Neural progenitor cell (in vitro differentiated cells): ENCODE results near the gene C19orf12. TPM values are rescaled to one million over a fixed set of nuclear protein-coding genes. Genes with fewer than 3 reads are reported as not detected.

Source experiments
- DNase-seq: peaks from one replicate; pipeline ENCODE4 v3.0.0-alpha.2; 2016; ENCODE audit warnings: low spot score
- H2AFZ ChIP-seq: fragments of 200-600 bp; sonication (generic); replicated peaks from 2 replicates; pipeline ENCODE4 v1.6.1; 2016; ENCODE audit warnings: antibody characterized with exemption
- H3F3A ChIP-seq: fragments of 200-600 bp; sonication (generic); 2 replicates; pipeline ENCODE4 v1.6.1; 2016; ENCODE audit warnings: antibody characterized with exemption, low read depth
- H3K27ac ChIP-seq: fragments of 200-600 bp; sonication (generic); 2 replicates; pipeline ENCODE4 v1.5.1; 2016; ENCODE audit warnings: mild to moderate bottlenecking
- H3K27me3 ChIP-seq: fragments of 200-600 bp; sonication (generic); 2 replicates; pipeline ENCODE4 v1.6.1; 2016; ENCODE audit warnings: mild to moderate bottlenecking, moderate library complexity
- H3K36me3 ChIP-seq: fragments of 200-600 bp; sonication (generic); 2 replicates; pipeline ENCODE4 v1.5.1; 2016
- H3K4me1 ChIP-seq: fragments of 200-600 bp; sonication (generic); 2 replicates; pipeline ENCODE4 v1.6.1; 2016; ENCODE audit warnings: mixed run types
- H3K4me2 ChIP-seq: fragments of 200-600 bp; sonication (generic); 2 replicates; pipeline ENCODE4 v1.6.1; 2016
- H3K4me3 ChIP-seq: fragments of 200-600 bp; sonication (generic); 2 replicates; pipeline ENCODE4 v1.5.1; 2016
- H3K79me2 ChIP-seq: fragments of 200-600 bp; sonication (generic); 2 replicates; pipeline ENCODE4 v1.6.1; 2016; ENCODE audit warnings: low read depth
- H3K9ac ChIP-seq: fragments of 200-600 bp; sonication (generic); 2 replicates; pipeline ENCODE4 v1.6.1; 2016
- H3K9me3 ChIP-seq: fragments of 200-600 bp; sonication (generic); 2 replicates; pipeline ENCODE4 v1.5.1; 2016; ENCODE audit warnings: low read depth
- H4K20me1 ChIP-seq: fragments of 200-600 bp; sonication (generic); 2 replicates; pipeline ENCODE4 v1.6.1; 2016; ENCODE audit warnings: low read depth
- H3K27ac Mint-ChIP-seq: 3 replicates; pipeline ENCODE4 v1.8.0; 2021; ENCODE audit warnings: mixed read lengths
- H3K27me3 Mint-ChIP-seq: 2 replicates; pipeline ENCODE4 v1.8.0; 2022; ENCODE audit warnings: low read depth, mild to moderate bottlenecking, inconsistent platforms, moderate library complexity, mixed read lengths; ENCODE audit not compliant: insufficient read depth
- H3K36me3 Mint-ChIP-seq: 3 replicates; pipeline ENCODE4 v1.8.0; 2021; ENCODE audit warnings: mixed read lengths
- H3K4me1 Mint-ChIP-seq: 3 replicates; pipeline ENCODE4 v1.8.0; 2021; ENCODE audit warnings: mixed read lengths
- H3K4me3 Mint-ChIP-seq: 3 replicates; pipeline ENCODE4 v1.8.0; 2021; ENCODE audit warnings: mild to moderate bottlenecking, moderate library complexity, mixed read lengths
- H3K9me3 Mint-ChIP-seq: 3 replicates; pipeline ENCODE4 v1.8.0; 2020; ENCODE audit warnings: mixed read lengths
- EZH2 ChIP-seq: fragments of 200-600 bp; sonication (generic); IDR thresholded peaks from 2 replicates; pipeline ENCODE4 v1.6.1; 2017; ENCODE audit warnings: antibody characterized with exemption, mild to moderate bottlenecking, moderate library complexity
- EZH2phosphoT487 ChIP-seq: fragments of 200-600 bp; sonication (generic); IDR thresholded peaks from 2 replicates; pipeline ENCODE4 v1.6.1; 2017; ENCODE audit warnings: antibody characterized with exemption
- total RNA-seq: library from RNA; depleted of rRNA; stranded (reverse); fragments of >200 nt; gene quantifications from 2 replicates; pipeline ENCODE4 v1.2.3, GENCODE V29; 2015; ENCODE audit warnings: low replicate concordance
- TF ChIP-seq, protein P1 (sequence below): fragments of 200-600 bp; sonication (generic); IDR thresholded peaks from 2 replicates; pipeline ENCODE4 v1.5.1; 2017; ENCODE audit warnings: antibody characterized with exemption, mild to moderate bottlenecking

C19orf12 gene
- total RNA-seq, 1 donor from 2014 or later: 28.2 TPM

DNA sequence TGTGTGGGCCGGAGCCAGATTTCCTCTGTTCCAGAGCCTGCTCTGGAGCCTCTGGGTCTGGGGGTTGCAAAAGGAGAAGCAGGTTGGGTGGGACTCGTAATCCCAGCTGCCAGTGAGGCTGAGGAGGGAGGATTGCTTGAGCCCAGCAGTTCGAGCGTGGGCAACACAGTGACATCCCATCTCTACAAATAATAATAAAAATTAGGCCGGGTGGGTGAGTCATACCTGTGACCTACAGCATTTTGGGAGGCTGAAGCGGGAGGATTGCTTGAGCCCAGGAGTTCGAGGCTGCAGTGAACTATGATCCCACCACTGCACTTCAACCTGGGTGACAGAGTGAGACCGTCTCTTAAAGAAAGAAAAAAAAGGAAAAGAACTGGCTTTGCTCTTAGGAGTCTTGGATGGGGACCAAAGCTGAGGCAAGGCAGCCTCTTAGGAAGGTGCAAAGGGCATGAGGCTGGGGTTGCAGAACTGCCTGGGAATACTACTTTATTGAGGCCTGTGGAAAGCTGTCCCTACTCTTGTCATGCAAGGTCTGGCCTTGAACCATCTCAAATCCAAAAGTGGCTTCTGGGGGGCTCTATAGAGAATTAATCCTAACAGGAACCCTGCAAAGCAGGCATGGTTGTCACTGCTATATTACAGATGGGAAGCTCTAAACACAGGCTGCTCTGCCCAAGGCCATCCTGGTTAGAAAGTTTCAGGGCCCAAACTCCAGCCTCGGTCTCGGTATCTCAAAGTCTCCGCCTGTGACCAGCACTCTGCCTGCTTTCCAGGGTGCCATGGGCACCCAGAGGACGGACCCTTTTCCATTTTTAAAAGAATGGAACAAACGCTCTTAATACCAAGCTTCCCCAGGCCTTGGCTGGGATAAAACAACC lies 880 bp upstream of the C19orf12 start:
- TF ChIP-seq, protein P1, sequence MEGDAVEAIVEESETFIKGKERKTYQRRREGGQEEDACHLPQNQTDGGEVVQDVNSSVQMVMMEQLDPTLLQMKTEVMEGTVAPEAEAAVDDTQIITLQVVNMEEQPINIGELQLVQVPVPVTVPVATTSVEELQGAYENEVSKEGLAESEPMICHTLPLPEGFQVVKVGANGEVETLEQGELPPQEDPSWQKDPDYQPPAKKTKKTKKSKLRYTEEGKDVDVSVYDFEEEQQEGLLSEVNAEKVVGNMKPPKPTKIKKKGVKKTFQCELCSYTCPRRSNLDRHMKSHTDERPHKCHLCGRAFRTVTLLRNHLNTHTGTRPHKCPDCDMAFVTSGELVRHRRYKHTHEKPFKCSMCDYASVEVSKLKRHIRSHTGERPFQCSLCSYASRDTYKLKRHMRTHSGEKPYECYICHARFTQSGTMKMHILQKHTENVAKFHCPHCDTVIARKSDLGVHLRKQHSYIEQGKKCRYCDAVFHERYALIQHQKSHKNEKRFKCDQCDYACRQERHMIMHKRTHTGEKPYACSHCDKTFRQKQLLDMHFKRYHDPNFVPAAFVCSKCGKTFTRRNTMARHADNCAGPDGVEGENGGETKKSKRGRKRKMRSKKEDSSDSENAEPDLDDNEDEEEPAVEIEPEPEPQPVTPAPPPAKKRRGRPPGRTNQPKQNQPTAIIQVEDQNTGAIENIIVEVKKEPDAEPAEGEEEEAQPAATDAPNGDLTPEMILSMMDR: no peak
- TF ChIP-seq EZH2phosphoT487: no peak
- no peak for TF ChIP-seq EZH2
- no peaks in the 10 kb centered on the region for H3K9me3 ChIP-seq
- Mint-ChIP-seq H3K4me3 (peak overlapping the region; percentile 93), H3K27ac (peak overlapping the region; percentile 94), H3K27me3 (peaks cover 2% of the 10 kb centered on the region), H3K4me1 (peaks cover 23% of the 10 kb centered on the region), H3K36me3 (no peaks in the 10 kb centered on the region), H3K9me3 (no peaks in the 10 kb centered on the region)
- peak overlapping the region; percentile 92 for H3K4me2 ChIP-seq
- H3K4me1 ChIP-seq: peaks cover 7% of the 10 kb centered on the region
- no peak overlapping the region for H3K27ac ChIP-seq
- no peaks in the 10 kb centered on the region for H3K36me3 ChIP-seq
- no peak overlapping the region for H2AFZ ChIP-seq
- peaks cover 19% of the 10 kb centered on the region for H3K79me2 ChIP-seq
- H3K27me3 ChIP-seq: no peaks in the 10 kb centered on the region
- peaks cover 22% of the 10 kb centered on the region for H3F3A ChIP-seq
- H3K9ac ChIP-seq: no peak overlapping the region
- peak overlapping the region; percentile 99 for H3K4me3 ChIP-seq
- H4K20me1 ChIP-seq: no peaks in the 10 kb centered on the region
- no peak for DNase-seq

DNA sequence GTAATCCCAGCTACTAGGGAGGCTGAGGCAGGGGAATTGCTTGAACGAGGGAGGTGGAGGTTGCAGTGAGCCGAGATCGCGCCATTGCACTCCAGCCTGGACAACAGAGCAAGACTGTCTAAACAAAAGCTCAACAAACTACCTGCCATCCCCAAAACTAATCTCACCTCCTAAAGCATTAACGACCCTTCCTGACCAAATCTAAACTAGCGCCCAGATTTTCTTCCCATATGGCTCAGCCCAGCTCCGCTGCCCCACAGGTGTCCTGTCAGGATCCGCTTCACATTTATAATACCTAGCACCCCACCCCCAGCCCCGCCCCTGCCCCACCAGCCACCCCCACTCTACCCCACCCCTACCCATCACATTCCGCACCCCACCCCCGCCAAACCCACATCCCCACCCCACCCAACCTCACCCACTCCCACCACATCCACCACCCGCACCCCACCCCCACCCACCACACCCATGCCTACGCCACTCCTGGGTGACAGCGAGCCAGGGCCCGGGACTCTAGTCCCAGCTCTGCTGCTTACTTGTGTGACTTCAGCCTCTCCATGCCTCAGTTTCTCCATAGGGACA lies 599 bp downstream of the C19orf12 start:
- peak overlapping the region; percentile 82 for H2AFZ ChIP-seq
- H3K4me3 Mint-ChIP-seq: peak overlapping the region; percentile 81
- no peak for DNase-seq
- H3K4me1 Mint-ChIP-seq: peaks cover 23% of the 10 kb centered on the region
- peak overlapping the region; percentile 75 for H3K9ac ChIP-seq
- H3K27me3 ChIP-seq: no peaks in the 10 kb centered on the region
- H3K9me3 Mint-ChIP-seq: no peaks in the 10 kb centered on the region
- peaks cover 19% of the 10 kb centered on the region for H3K79me2 ChIP-seq
- no peaks in the 10 kb centered on the region for H4K20me1 ChIP-seq
- no peaks in the 10 kb centered on the region for H3K9me3 ChIP-seq
- H3F3A ChIP-seq: peaks cover 14% of the 10 kb centered on the region
- H3K27ac Mint-ChIP-seq: no peak overlapping the region
- H3K4me1 ChIP-seq: peaks cover 7% of the 10 kb centered on the region
- H3K4me3 ChIP-seq: peak overlapping the region; percentile 99
- TF ChIP-seq EZH2: no peak
- TF ChIP-seq, protein P1: no peak
- H3K4me2 ChIP-seq: peak overlapping the region; percentile 92
- H3K27me3 Mint-ChIP-seq: peaks cover 2% of the 10 kb centered on the region
- H3K36me3 ChIP-seq: no peaks in the 10 kb centered on the region
- no peaks in the 10 kb centered on the region for H3K36me3 Mint-ChIP-seq
- H3K27ac ChIP-seq: no peak overlapping the region

DNA sequence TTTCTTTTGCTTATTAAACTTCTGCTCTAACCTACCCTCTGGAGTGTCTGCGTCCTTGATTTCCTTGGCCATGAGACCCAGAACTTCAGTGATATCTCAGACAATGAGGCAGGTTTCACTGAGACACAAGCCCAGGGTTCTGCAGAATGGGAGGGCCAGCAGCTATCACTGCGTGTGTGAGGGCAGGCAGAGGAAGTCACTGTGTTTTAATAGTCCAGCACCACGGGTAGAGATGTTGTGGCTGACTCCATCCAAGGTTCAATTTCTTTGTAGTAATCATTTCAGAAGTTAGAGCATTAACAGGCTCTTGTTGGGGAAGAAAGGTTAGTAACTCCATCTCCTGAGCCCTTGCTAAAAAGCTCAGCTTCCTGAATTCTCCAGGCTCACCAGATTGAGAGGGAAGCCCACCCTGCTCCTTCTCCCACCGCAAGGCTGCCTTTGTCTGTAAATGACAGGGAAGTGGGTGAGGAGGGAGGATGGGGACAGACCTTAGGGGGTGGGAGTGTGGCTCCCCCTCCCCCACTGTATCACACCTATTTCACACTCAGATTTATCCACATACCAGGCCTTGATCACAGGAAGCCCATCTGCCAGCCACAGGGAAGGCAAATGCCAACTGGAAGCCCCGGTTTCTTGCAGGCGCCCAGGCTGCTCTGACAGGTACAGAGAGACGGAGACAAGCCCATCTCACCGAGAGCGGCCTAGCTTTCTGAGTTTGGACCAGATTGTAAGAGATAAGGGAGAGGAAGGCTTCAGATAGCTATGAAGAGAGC lies 2.1 kb downstream of the C19orf12 start:
- no peaks in the 10 kb centered on the region for H3K36me3 ChIP-seq
- peaks cover 6% of the 10 kb centered on the region for H3F3A ChIP-seq
- H3K27me3 ChIP-seq: no peaks in the 10 kb centered on the region
- no peaks in the 10 kb centered on the region for H4K20me1 ChIP-seq
- H3K9ac ChIP-seq: no peak overlapping the region
- H3K9me3 ChIP-seq: no peaks in the 10 kb centered on the region
- peaks cover 19% of the 10 kb centered on the region for H3K79me2 ChIP-seq
- Mint-ChIP-seq H3K27ac (no peak overlapping the region), H3K4me3 (peak overlapping the region; percentile 81), H3K36me3 (no peaks in the 10 kb centered on the region), H3K4me1 (peaks cover 23% of the 10 kb centered on the region), H3K27me3 (peaks cover 2% of the 10 kb centered on the region), H3K9me3 (no peaks in the 10 kb centered on the region)
- H2AFZ ChIP-seq: no peak overlapping the region
- no peak overlapping the region for H3K4me3 ChIP-seq
- TF ChIP-seq EZH2: no peak
- TF ChIP-seq EZH2phosphoT487: no peak
- TF ChIP-seq, protein P1: no peak
- DNase-seq: no peak
- H3K27ac ChIP-seq: no peak overlapping the region
- peaks cover 7% of the 10 kb centered on the region for H3K4me1 ChIP-seq
- no peak overlapping the region for H3K4me2 ChIP-seq
